IMR-90 (cell line): ENCODE measurements around the gene ZNF771. TPM values are rescaled to one million over a fixed set of nuclear protein-coding genes. Genes with fewer than 3 reads are reported as not detected.
A peak's percentile ranks its signal among the peaks of the same experiment; 100 is the strongest.

Source experiments
- ATAC-seq: fragments of 200-7000 bp; cut with Tn5 transposase; 2 replicates; pipeline ENCODE4 v1.9.1; 2020; ENCODE audit warnings: low read depth, mild to moderate bottlenecking, moderate library complexity
- BruUV-seq: library from RNA; stranded (reverse); fragments of 400-500 nt; replicated peaks from 2 replicates; lab custom pipeline; 2021; lab: Mats Ljungman, UMichigan
- CTCF ChIA-PET: fragments of 300-600 bp; formaldehyde crosslinking; extraction: SDS; loops from one replicate; lab custom pipeline; 2021; ENCODE audit warnings: antibody characterized with exemption; lab: Yijun Ruan, JAX
- POLR2A ChIA-PET: fragments of 300-600 bp; sonication (Branson Sonifier 250); formaldehyde crosslinking; loops from one replicate; lab custom pipeline; 2022; ENCODE audit warnings: antibody characterized with exemption; ENCODE audit not compliant: unreplicated experiment; lab: Charles Lee
- DNase-seq: peaks from one replicate; pipeline ENCODE4 v3.0.0; 2013
- H2AFZ ChIP-seq: replicated peaks from 2 replicates; pipeline ENCODE3; 2013; ENCODE audit warnings: low read length, mild to moderate bottlenecking; ENCODE audit not compliant: poor library complexity
- H2AK5ac ChIP-seq: 2 replicates; pipeline ENCODE4 v1.6.1; 2013; ENCODE audit warnings: low read depth, low read length, inconsistent platforms
- H2AK9ac ChIP-seq: replicated peaks from 2 replicates; pipeline ENCODE3; 2013; ENCODE audit warnings: mild to moderate bottlenecking, low read depth, low read length, moderate library complexity; ENCODE audit not compliant: poor library complexity
- H2BK120ac ChIP-seq: 2 replicates; pipeline ENCODE4 v1.6.1; 2013; ENCODE audit warnings: low read depth, low read length, inconsistent platforms
- H2BK15ac ChIP-seq: 3 replicates; pipeline ENCODE4 v1.6.1; 2013; ENCODE audit warnings: low read depth, low read length, inconsistent platforms
- H2BK20ac ChIP-seq: 2 replicates; pipeline ENCODE4 v1.6.1; 2013; ENCODE audit warnings: low read depth, mild to moderate bottlenecking, inconsistent platforms, low read length, moderate library complexity
- H2BK5ac ChIP-seq: 2 replicates; pipeline ENCODE4 v1.6.1; 2013; ENCODE audit warnings: mild to moderate bottlenecking, low read depth, low read length, inconsistent platforms; ENCODE audit not compliant: poor library complexity, severe bottlenecking
- H3K14ac ChIP-seq: replicated peaks from 2 replicates; pipeline ENCODE4 v1.6.1; 2013; ENCODE audit warnings: low read depth, low read length, inconsistent platforms
- H3K18ac ChIP-seq: 2 replicates; pipeline ENCODE4 v1.6.1; 2013; ENCODE audit warnings: low read depth, low read length, control low read depth
- H3K23ac ChIP-seq: 2 replicates; pipeline ENCODE4 v1.6.1; 2013; ENCODE audit warnings: low read depth, low read length, inconsistent platforms
- H3K27ac ChIP-seq: 2 replicates; pipeline ENCODE4 v1.5.1; 2013; ENCODE audit warnings: mild to moderate bottlenecking, control low read depth, low read length; ENCODE audit not compliant: insufficient read depth
- H3K27me3 ChIP-seq: 2 replicates; pipeline ENCODE4 v1.6.1; 2013; ENCODE audit warnings: low read length; ENCODE audit not compliant: control insufficient read depth, insufficient read depth
- H3K36me3 ChIP-seq: 2 replicates; pipeline ENCODE4 v1.6.1; 2013; ENCODE audit warnings: low read length, mixed read lengths; ENCODE audit not compliant: control insufficient read depth, insufficient read depth
- H3K4ac ChIP-seq: 2 replicates; pipeline ENCODE4 v1.6.1; 2013; ENCODE audit warnings: low read depth, low read length, inconsistent platforms
- H3K4me1 ChIP-seq: 2 replicates; pipeline ENCODE4 v1.6.1; 2013; ENCODE audit warnings: low read length, mixed read lengths; ENCODE audit not compliant: control insufficient read depth, insufficient read depth
- H3K4me2 ChIP-seq: 2 replicates; pipeline ENCODE4 v1.6.1; 2013; ENCODE audit warnings: low read depth, mild to moderate bottlenecking, control low read depth, low read length, moderate library complexity
- H3K4me3 ChIP-seq: 2 replicates; pipeline ENCODE4 v1.5.1; 2013; ENCODE audit warnings: low read depth, mild to moderate bottlenecking, control low read depth, low read length, moderate library complexity; ENCODE audit not compliant: insufficient read depth
- H3K56ac ChIP-seq: 2 replicates; pipeline ENCODE4 v1.6.1; 2013; ENCODE audit warnings: low read length, inconsistent platforms; ENCODE audit not compliant: insufficient read depth; ENCODE audit errors: extremely low read depth
- H3K79me1 ChIP-seq, 2 experiments: 2 replicates each; pipeline ENCODE4 v1.6.1; 2013; ENCODE audit warnings: low read length in 2 of 2, inconsistent platforms in 1 of 2, low read depth in 1 of 2
- H3K9ac ChIP-seq: 2 replicates; pipeline ENCODE4 v1.6.1; 2013; ENCODE audit warnings: low read depth, low read length, control low read depth
- H3K9me1 ChIP-seq: 2 replicates; pipeline ENCODE4 v1.6.1; 2013; ENCODE audit warnings: low read length, inconsistent platforms; ENCODE audit not compliant: insufficient read depth
- H3K9me3 ChIP-seq: 2 replicates; pipeline ENCODE4 v1.6.1; 2013; ENCODE audit warnings: low read length; ENCODE audit not compliant: control insufficient read depth, insufficient read depth
- H4K20me1 ChIP-seq: 2 replicates; pipeline ENCODE4 v1.6.1; 2013; ENCODE audit warnings: low read length, inconsistent platforms; ENCODE audit not compliant: insufficient read depth
- H4K5ac ChIP-seq: 2 replicates; pipeline ENCODE4 v1.6.1; 2013; ENCODE audit warnings: mild to moderate bottlenecking, low read depth, low read length, control low read depth
- H4K8ac ChIP-seq, 2 experiments: 2 replicates each; pipeline ENCODE4 v1.6.1; 2013; ENCODE audit warnings: low read depth in 2 of 2, low read length in 2 of 2, control low read depth in 1 of 2, inconsistent platforms in 1 of 2
- H4K91ac ChIP-seq: 2 replicates; pipeline ENCODE4 v1.6.1; 2013; ENCODE audit warnings: low read depth, low read length, inconsistent platforms; ENCODE audit not compliant: insufficient read depth
- BHLHE40 ChIP-seq: fragments of 150-350 bp; IDR thresholded peaks from 2 replicates; pipeline ENCODE4 v1.6.1; 2016; ENCODE audit warnings: mild to moderate bottlenecking, low read depth, low read length
- CHD1 ChIP-seq: IDR thresholded peaks from 2 replicates; pipeline ENCODE4 v1.6.1; 2012; ENCODE audit warnings: low read depth, low read length, improper control_type of control experiment
- MAFK ChIP-seq: IDR thresholded peaks from 2 replicates; pipeline ENCODE4 v1.6.1; 2012; ENCODE audit warnings: low read depth, low read length, improper control_type of control experiment
- MAZ ChIP-seq: IDR thresholded peaks from 2 replicates; pipeline ENCODE4 v1.6.1; 2012; ENCODE audit warnings: low read depth, mild to moderate bottlenecking, low read length, improper control_type of control experiment, moderate library complexity, borderline replicate concordance
- RAD21 ChIP-seq: IDR thresholded peaks from 2 replicates; pipeline ENCODE4 v1.6.1; 2012; ENCODE audit warnings: low read length, improper control_type of control experiment
- RCOR1 ChIP-seq: IDR thresholded peaks from 2 replicates; pipeline ENCODE4 v1.6.1; 2012; ENCODE audit warnings: mild to moderate bottlenecking, low read length, improper control_type of control experiment; ENCODE audit not compliant: insufficient replicate concordance
- RFX5 ChIP-seq: IDR thresholded peaks from 2 replicates; pipeline ENCODE4 v1.8.0; 2012; ENCODE audit warnings: low read depth, mild to moderate bottlenecking, low read length, moderate library complexity
- SMC3 ChIP-seq: fragments of 150-350 bp; IDR thresholded peaks from 2 replicates; pipeline ENCODE4 v1.6.1; 2016; ENCODE audit warnings: low read depth, mild to moderate bottlenecking, antibody characterized with exemption, low read length, moderate library complexity
- WGBS, 2 experiments: methylation state at CpG; one replicate each; pipeline versions ENCODE4 v1.1.5 to v1.1.7; 2013; ENCODE audit warnings: missing lambda C conversion rate in 2 of 2; ENCODE audit not compliant: insufficient read length in 1 of 2; ENCODE audit errors: extremely low coverage in 2 of 2; 5-methylcytosine and 5-hydroxymethylcytosine counted together
- dilution Hi-C: fragments of 300-500 bp; cut with HindIII; formaldehyde crosslinking; loops from one replicate; pipeline ENCODE4 v1.14.3; 2018; ENCODE audit warnings: low sequenced_read_pairs; ENCODE audit not compliant: unreplicated experiment
- in situ Hi-C: fragments of 300-500 bp; cut with MboI; formaldehyde crosslinking; loops from 3 replicates; pipeline ENCODE4 v1.14.3; 2019; ENCODE audit warnings: low sequenced_read_pairs, inconsistent platforms, mixed read lengths
- intact Hi-C: fragments of 100-400 bp; cut with micrococcal nuclease; formaldehyde crosslinking; loops from 2 replicates; pipeline ENCODE4 v1.10.0; 2022
- polyA plus RNA-seq, 3 experiments: library from polyadenylated mRNA; depleted of rRNA; stranded (reverse); fragments of >200 nt; gene quantifications; 2 replicates each; pipeline ENCODE4 v1.2.3, GENCODE V29; 2012; ENCODE audit warnings: low replicate concordance in 1 of 3
- total RNA-seq: library from RNA; depleted of rRNA; stranded (reverse); fragments of >200 nt; gene quantifications from 2 replicates; pipeline ENCODE4 v1.2.3, GENCODE V29; 2012
- TF ChIP-seq, protein P1 (sequence below): fragments of 150-350 bp; IDR thresholded peaks from 2 replicates; pipeline ENCODE4 v1.6.1; 2017; ENCODE audit warnings: mild to moderate bottlenecking, antibody characterized with exemption, low read length, low read depth
- TF ChIP-seq, protein P2 (sequence below): conservative IDR thresholded peaks from 2 replicates; pipeline ENCODE4 v1.5.1; 2012; ENCODE audit warnings: mild to moderate bottlenecking, low read depth, low read length, improper control_type of control experiment

The ZNF771 gene
- total and polyA plus RNA-seq, 2 of the 4 experiments (the other 2 are of a cell fraction): 5.2 to 10.9 TPM

DNA sequence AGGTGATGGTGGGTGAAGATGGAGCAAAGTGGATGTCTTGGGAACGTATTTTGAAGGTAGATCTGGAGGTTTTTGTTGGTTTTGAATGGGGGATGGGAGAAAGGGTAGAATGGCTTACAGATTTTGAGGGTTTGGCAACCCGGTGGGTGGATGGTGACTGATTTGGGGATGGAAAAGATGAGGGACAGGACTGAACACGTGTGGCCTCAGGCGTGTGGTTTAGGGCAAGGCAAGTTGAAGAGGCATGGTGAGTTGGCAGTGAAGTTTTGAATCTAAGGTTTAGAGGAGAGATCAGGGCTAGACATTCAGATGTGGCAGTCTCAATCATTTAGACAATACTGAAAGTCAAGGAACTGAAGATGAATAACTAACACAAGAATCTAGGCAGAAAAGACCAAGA is 27.4 kb downstream of the ZNF771 start:
- peaks cover 3% of the 10 kb centered on the region; the same call in 1 of the 2 replicates for H3K4me1 ChIP-seq
- in situ Hi-C loops: no loop called here
- TF ChIP-seq RFX5: no peak
- TF ChIP-seq RAD21: no peak
- no peak for TF ChIP-seq RCOR1
- no peak for TF ChIP-seq MAZ
- TF ChIP-seq BHLHE40: no peak
- TF ChIP-seq SMC3: no peak
- TF ChIP-seq CHD1: no peak
- TF ChIP-seq MAFK: no peak
- TF ChIP-seq, protein P1, sequence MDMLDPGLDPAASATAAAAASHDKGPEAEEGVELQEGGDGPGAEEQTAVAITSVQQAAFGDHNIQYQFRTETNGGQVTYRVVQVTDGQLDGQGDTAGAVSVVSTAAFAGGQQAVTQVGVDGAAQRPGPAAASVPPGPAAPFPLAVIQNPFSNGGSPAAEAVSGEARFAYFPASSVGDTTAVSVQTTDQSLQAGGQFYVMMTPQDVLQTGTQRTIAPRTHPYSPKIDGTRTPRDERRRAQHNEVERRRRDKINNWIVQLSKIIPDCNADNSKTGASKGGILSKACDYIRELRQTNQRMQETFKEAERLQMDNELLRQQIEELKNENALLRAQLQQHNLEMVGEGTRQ: no peak
- TF ChIP-seq, protein P2, sequence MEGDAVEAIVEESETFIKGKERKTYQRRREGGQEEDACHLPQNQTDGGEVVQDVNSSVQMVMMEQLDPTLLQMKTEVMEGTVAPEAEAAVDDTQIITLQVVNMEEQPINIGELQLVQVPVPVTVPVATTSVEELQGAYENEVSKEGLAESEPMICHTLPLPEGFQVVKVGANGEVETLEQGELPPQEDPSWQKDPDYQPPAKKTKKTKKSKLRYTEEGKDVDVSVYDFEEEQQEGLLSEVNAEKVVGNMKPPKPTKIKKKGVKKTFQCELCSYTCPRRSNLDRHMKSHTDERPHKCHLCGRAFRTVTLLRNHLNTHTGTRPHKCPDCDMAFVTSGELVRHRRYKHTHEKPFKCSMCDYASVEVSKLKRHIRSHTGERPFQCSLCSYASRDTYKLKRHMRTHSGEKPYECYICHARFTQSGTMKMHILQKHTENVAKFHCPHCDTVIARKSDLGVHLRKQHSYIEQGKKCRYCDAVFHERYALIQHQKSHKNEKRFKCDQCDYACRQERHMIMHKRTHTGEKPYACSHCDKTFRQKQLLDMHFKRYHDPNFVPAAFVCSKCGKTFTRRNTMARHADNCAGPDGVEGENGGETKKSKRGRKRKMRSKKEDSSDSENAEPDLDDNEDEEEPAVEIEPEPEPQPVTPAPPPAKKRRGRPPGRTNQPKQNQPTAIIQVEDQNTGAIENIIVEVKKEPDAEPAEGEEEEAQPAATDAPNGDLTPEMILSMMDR: no peak
- no peak overlapping the region for H2BK15ac ChIP-seq
- no peak overlapping the region for H2BK5ac ChIP-seq
- WGBS, 2 experiments: 34% methylated on average over 4 of the region's 4 CpGs; no CpG with 5 or more reads in 1 of the 2 experiments
- H2BK20ac ChIP-seq: no peak overlapping the region
- H3K9me3 ChIP-seq: no peaks in the 10 kb centered on the region
- no TSS peak for BruUV-seq
- intact Hi-C loops: no loop called here
- H3K27ac ChIP-seq: no peak overlapping the region
- H3K36me3 ChIP-seq: no peaks in the 10 kb centered on the region
- H4K91ac ChIP-seq: no peak overlapping the region
- dilution Hi-C loops: no loop called here
- H2BK120ac ChIP-seq: no peak overlapping the region
- CTCF ChIA-PET: no interaction called here
- no peak overlapping the region for H3K9ac ChIP-seq
- H3K27me3 ChIP-seq: peaks cover 15% of the 10 kb centered on the region
- no peak overlapping the region for H2AK5ac ChIP-seq
- H3K4me2 ChIP-seq: no peak overlapping the region
- H3K14ac ChIP-seq: no peak overlapping the region
- no peak overlapping the region for H4K5ac ChIP-seq
- H4K20me1 ChIP-seq: no peaks in the 10 kb centered on the region
- POLR2A ChIA-PET: no interaction called here
- no peak overlapping the region for H3K56ac ChIP-seq
- H4K8ac ChIP-seq: no peak overlapping the region
- H2AFZ ChIP-seq: peak overlapping the region; percentile 43
- no peak overlapping the region for H3K23ac ChIP-seq
- H3K79me1 ChIP-seq: no peaks in the 10 kb centered on the region
- no peak for ATAC-seq
- no peak for DNase-seq
- no peak overlapping the region for H2AK9ac ChIP-seq
- H3K4me3 ChIP-seq: no peak overlapping the region
- no peak overlapping the region for H3K18ac ChIP-seq
- H3K4ac ChIP-seq: no peak overlapping the region
- peaks cover 4% of the 10 kb centered on the region for H3K9me1 ChIP-seq
